ENCODE results near the gene ROBO1.
"Not testable (repeated sequence)": the region's sequence is repeated elsewhere in the genome, so short reads cannot be mapped to it uniquely, and the experiment has no call there.

ROBO1 gene

GRCh38 chr3:79366414-79366813 lies 401.4 kb downstream of the ROBO1 start:
- DNase-seq, result no peak

GRCh38 chr3:79364784-79365183 lies 403.0 kb downstream of the ROBO1 start:
- no peak for DNase-seq

GRCh38 chr3:79362571-79363270 lies 405.1 kb downstream of the ROBO1 start:
- DNase-seq, result no peak

GRCh38 chr3:79361748-79362378 lies 405.9 kb downstream of the ROBO1 start:
- DNase-seq, result peak; percentile 0

- no peak for DNase-seq
These were observed 409.5 kb downstream of the ROBO1 start for GRCh38 chr3:79358327-79358726.

- no peak for DNase-seq
These were observed 413.6 kb downstream of the ROBO1 start for GRCh38 chr3:79354179-79354688.

- no peak for DNase-seq
These were observed 416.1 kb downstream of the ROBO1 start for GRCh38 chr3:79351699-79352098.

GRCh38 chr3:79344876-79345871 lies 422.6 kb downstream of the ROBO1 start:
- DNase-seq, result no peak

GRCh38 chr3:79341961-79342360 lies 425.8 kb downstream of the ROBO1 start:
- no peak for DNase-seq

GRCh38 chr3:79339846-79340245 lies 428.0 kb downstream of the ROBO1 start:
- DNase-seq, result no peak

GRCh38 chr3:79337798-79338197 lies 430.0 kb downstream of the ROBO1 start:
- no peak for DNase-seq

GRCh38 chr3:79329154-79329553 lies 438.6 kb downstream of the ROBO1 start:
- DNase-seq, result no peak

- no peak for DNase-seq
These were observed 441.2 kb downstream of the ROBO1 start for GRCh38 chr3:79326642-79327041.

GRCh38 chr3:79325833-79326383 lies 441.9 kb downstream of the ROBO1 start:
- not testable (repeated sequence) for DNase-seq

GRCh38 chr3:79317551-79318518 lies 450.0 kb downstream of the ROBO1 start:
- no peak for DNase-seq

GRCh38 chr3:79314962-79315361 lies 452.8 kb downstream of the ROBO1 start:
- no peak for DNase-seq

GRCh38 chr3:79314544-79314943 lies 453.3 kb downstream of the ROBO1 start:
- no peak for DNase-seq

GRCh38 chr3:79310016-79310415 lies 457.8 kb downstream of the ROBO1 start:
- no peak for DNase-seq

GRCh38 chr3:79306934-79307570 lies 460.7 kb downstream of the ROBO1 start:
- no peak for DNase-seq

GRCh38 chr3:79299949-79300635 lies 467.7 kb downstream of the ROBO1 start:
- DNase-seq, result not testable (repeated sequence)

Data from NCI-H2029 treated with DMSO at 0.1 percent for 48 hours (cell line).